ENCODE results near the gene CCNB2.

CCNB2 gene

GRCh38 chr15:59166601-59167265 is 61.8 kb downstream of the CCNB2 start:
- no peak for DNase-seq (ENCODE audit: low spot score)

GRCh38 chr15:59168536-59168935 is 63.6 kb downstream of the CCNB2 start:
- DNase-seq (ENCODE audit: low spot score) = no peak

- no peak for DNase-seq (ENCODE audit: low spot score)
Observed at GRCh38 chr15:59169251-59169708, 64.3 kb downstream of the CCNB2 start.

GRCh38 chr15:59170295-59171066 is 65.5 kb downstream of the CCNB2 start:
- peak; percentile 54 for DNase-seq (ENCODE audit: low spot score)

- DNase-seq (ENCODE audit: low spot score) = no peak
Observed at GRCh38 chr15:59171067-59171397, 66.1 kb downstream of the CCNB2 start.

GRCh38 chr15:59172289-59172901 is 67.4 kb downstream of the CCNB2 start:
- DNase-seq (ENCODE audit: low spot score) = no peak

GRCh38 chr15:59173194-59173593 is 68.2 kb downstream of the CCNB2 start:
- no peak for DNase-seq (ENCODE audit: low spot score)

- DNase-seq (ENCODE audit: low spot score) = no peak
Observed at GRCh38 chr15:59174151-59174834, 69.3 kb downstream of the CCNB2 start.

All from iPS-NIHi11 (cell line).